Adrenal gland (tissue), 12 donors: Measurements from ENCODE around the gene GHDC. TPM values are rescaled to one million over a fixed set of nuclear protein-coding genes. Genes with fewer than 3 reads are reported as not detected.

Experiments used
- DNase-seq, 7 donors: peaks; one replicate each; pipeline ENCODE4 v3.0.0-alpha.2; 2019 to 2020
- H3K27ac ChIP-seq, 5 donors: fragments of 200-600 bp; sonication (generic) in 4 of 5; 1 replicate in 3 of 5; 2 replicates in 2 of 5; pipeline versions ENCODE4 v1.5.1 to v1.8.0; 2016 to 2020; ENCODE audit warnings: mild to moderate bottlenecking in 1 of 5
- H3K27me3 ChIP-seq: fragments of 200-600 bp; 2 replicates; pipeline ENCODE4 v1.8.0; 2021
- H3K36me3 ChIP-seq, 2 donors: fragments of 200-600 bp; replicated peaks in 1 of 2; 1 replicate in 1 of 2; 2 replicates in 1 of 2; pipeline versions ENCODE4 v1.5.1 to v1.8.0; 2018 to 2022
- H3K4me1 ChIP-seq, 2 donors: fragments of 200-600 bp; replicated peaks in 1 of 2; 1 replicate in 1 of 2; 2 replicates in 1 of 2; pipeline versions ENCODE4 v1.5.1 to v1.8.0; 2018 to 2021
- H3K4me3 ChIP-seq, 4 donors: fragments of 200-600 bp; sonication (generic) in 3 of 4; one replicate each; pipeline ENCODE4 v1.5.1; 2016 to 2018
- H3K9me3 ChIP-seq, 3 donors: fragments of 200-600 bp; sonication (generic) in 1 of 3; replicated peaks in 1 of 3; 1 replicate in 2 of 3; 2 replicates in 1 of 3; pipeline versions ENCODE4 v1.5.1 to v1.8.0; 2016 to 2021
- POLR2A ChIP-seq, 2 donors: fragments of 450-650 bp; IDR thresholded peaks; one replicate each; pipeline ENCODE4 v1.6.1; 2017; ENCODE audit warnings: antibody characterized with exemption in 2 of 2, mild to moderate bottlenecking in 2 of 2, moderate library complexity in 1 of 2
- WGBS, 4 donors: extraction: QIAGEN DNeasy Blood & Tissue Kit in 2 of 4; methylation state at CpG; one replicate each; pipeline versions ENCODE4 v1.1.5 to v1.1.7; 2013 to 2017; 5-methylcytosine and 5-hydroxymethylcytosine counted together
- intact Hi-C, 2 donors: fragments of 100-400 bp; cut with DNase I; formaldehyde crosslinking; loops; one replicate each; pipeline versions ENCODE4 v1.14.1 to v1.15.0; 2022 to 2023
- polyA plus RNA-seq, 3 donors: library from polyadenylated mRNA; stranded (reverse); fragments of 200-250 nt in 2 of 3; fragments of 350-450 nt in 1 of 3; fragmentation: Illumina TruSeq in 1 of 3; extraction: RNeasy Lipid Tissue Mini Kit (QIAGEN cat#74804) in 1 of 3; gene quantifications; one replicate each; pipeline ENCODE4 v1.2.3, GENCODE V29; 2013 to 2014
- total RNA-seq, 9 donors: library from RNA; depleted of rRNA in 4 of 9; stranded (reverse); fragments of >200 nt in 4 of 9; fragments of 120-200 nt in 1 of 9; fragmentation: NEBNext Ultra II Directional in 1 of 9; extraction: Animal tissue kit (Norgen Biotek cat#: 25700) in 1 of 9; gene quantifications; one replicate each; pipeline versions ENCODE4 v1.1.0 to v1.2.4, GENCODE V29; 2013 to 2023
- TF ChIP-seq, protein P1 (sequence below), 6 experiments: fragments of 450-650 bp in 4 of 6; fragments of 200-600 bp in 2 of 6; sonication (generic) in 1 of 6; IDR thresholded peaks; 1 replicate in 5 of 6; 2 replicates in 1 of 6; pipeline versions ENCODE4 v1.5.1 to v1.8.0; 2016 to 2021; ENCODE audit warnings: antibody characterized with exemption in 6 of 6, mild to moderate bottlenecking in 2 of 6, moderate library complexity in 1 of 6
- donor health status: healthy with polysubstance abuse.
- donor health status: Bipolar disorder and iron deficiency.
- donor health status: DM: yes; HTN: yes; CAD: no.
- donor health status: DM: no; HTN: no; CAD: no.
- donor health status: DM: no; HTN: no; CAD: no.
- donor health status: DM: yes; HTN: yes; CAD: no.

GHDC gene
- total and polyA plus RNA-seq, 12 donors = 10.5 to 344 (median 58.5) TPM

DNA sequence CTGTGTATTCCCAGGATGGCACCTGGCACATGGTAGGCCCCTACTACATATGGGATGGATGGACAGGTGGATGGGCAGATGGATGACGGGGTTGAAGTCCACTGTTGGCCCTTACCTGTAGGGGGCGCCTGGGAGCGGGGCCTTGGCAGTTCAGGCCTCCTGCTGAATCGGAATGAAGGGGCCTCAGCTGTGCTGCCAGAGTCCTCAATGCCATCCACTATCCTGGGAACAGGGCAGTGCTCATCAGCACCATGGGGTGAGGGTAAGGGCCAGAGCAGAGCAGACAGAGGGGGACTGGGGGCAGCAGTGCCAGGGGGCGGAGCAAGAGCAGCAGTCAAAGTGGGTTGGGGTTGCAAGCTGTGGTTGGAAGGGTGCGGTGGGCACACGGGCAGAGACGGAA is 31.2 kb downstream of the GHDC start:
- Histone ChIP-seq H3K4me3 (no peak overlapping the region), H3K4me1 (no peaks in the 10 kb centered on the region), H3K27ac (no peak overlapping the region), H3K27me3 (no peaks in the 10 kb centered on the region), H3K36me3 (no peaks in the 10 kb centered on the region), H3K9me3 (no peaks in the 10 kb centered on the region)
- no peak for TF ChIP-seq POLR2A (IDR thresholded peaks at IDR 0.05)
- TF ChIP-seq, protein P1, sequence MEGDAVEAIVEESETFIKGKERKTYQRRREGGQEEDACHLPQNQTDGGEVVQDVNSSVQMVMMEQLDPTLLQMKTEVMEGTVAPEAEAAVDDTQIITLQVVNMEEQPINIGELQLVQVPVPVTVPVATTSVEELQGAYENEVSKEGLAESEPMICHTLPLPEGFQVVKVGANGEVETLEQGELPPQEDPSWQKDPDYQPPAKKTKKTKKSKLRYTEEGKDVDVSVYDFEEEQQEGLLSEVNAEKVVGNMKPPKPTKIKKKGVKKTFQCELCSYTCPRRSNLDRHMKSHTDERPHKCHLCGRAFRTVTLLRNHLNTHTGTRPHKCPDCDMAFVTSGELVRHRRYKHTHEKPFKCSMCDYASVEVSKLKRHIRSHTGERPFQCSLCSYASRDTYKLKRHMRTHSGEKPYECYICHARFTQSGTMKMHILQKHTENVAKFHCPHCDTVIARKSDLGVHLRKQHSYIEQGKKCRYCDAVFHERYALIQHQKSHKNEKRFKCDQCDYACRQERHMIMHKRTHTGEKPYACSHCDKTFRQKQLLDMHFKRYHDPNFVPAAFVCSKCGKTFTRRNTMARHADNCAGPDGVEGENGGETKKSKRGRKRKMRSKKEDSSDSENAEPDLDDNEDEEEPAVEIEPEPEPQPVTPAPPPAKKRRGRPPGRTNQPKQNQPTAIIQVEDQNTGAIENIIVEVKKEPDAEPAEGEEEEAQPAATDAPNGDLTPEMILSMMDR (IDR thresholded peaks at IDR 0.05) = peak in 4 of 6 experiments; percentile 13 to 37 (median 28)
- 58 to 65% (median 63%) methylated on average over 8 of the region's 8 CpGs for WGBS, 4 donors
- no peak for DNase-seq
- intact Hi-C loops = no loop called here

DNA sequence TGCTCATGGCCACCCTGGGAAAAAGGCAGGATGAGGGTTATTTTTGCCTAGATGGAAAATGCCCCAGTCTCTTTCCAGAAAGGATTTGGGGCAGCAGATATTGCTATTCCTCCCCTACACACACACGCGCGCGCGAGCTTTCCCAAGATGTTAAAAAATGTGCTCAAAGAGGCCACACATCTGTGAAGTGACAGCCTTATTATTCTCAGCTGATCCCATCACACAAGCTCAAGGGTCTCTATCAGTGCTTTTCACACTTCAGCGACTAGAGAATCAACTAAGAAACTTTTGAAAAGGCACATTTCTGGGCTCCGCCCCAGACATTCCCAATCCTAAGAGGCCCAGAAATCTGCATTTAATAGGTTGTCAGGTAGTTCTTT is 33.8 kb downstream of the GHDC start:
- H3K9me3 ChIP-seq = no peaks in the 10 kb centered on the region
- H3K36me3 ChIP-seq = no peaks in the 10 kb centered on the region
- WGBS, 4 donors = 89 to 94% (median 90%) methylated on average over 7 of the region's 7 CpGs
- DNase-seq = no peak
- peaks cover 0 to 1% of the 10 kb centered on the region in 2 donors for H3K4me1 ChIP-seq
- intact Hi-C loops = no loop called here
- no peak overlapping the region for H3K4me3 ChIP-seq
- TF ChIP-seq, protein P1 (IDR thresholded peaks at IDR 0.05) = no peak
- no peak for TF ChIP-seq POLR2A (IDR thresholded peaks at IDR 0.05)
- no peaks in the 10 kb centered on the region for H3K27me3 ChIP-seq
- no peak overlapping the region for H3K27ac ChIP-seq

DNA sequence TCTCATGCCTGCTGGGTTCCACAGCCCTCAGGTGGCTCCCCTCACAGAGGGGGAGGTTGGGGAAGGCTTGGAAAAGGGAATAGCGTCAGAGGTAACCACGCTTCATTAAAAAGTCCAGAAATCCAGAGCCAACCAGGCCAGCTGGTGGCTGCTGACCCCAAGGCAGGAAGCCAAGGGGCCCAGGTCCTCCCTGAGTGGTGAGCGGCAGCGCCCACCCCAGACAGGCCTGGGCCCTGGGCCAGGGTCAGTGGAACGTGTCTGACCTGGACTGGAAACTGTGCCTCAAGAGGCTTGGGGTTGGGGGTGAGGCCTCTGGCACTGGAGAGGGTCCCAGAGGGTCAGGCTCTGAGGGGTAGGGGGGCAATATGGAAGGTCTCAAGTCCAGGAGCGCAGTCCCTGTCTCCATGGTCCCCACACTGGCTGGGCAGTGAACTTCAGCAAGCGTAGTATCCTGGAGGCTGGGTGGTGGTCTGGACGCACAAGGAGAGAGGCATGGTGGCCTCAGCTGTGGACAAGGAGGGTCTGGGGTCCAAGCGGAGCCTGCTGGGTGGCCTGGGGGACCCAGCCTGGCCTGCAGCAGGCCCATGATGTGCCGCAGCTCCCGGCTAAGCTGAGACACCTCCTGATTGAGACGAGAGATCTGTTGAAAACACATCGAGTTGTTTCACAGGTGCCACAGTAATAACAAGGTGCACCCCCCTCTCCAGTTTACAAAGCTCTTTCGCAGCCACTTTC is 34.3 kb downstream of the GHDC start:
- Histone ChIP-seq H3K9me3 (no peaks in the 10 kb centered on the region), H3K4me3 (no peak overlapping the region), H3K4me1 (peaks cover 0 to 5% of the 10 kb centered on the region in 2 donors), H3K27me3 (no peaks in the 10 kb centered on the region), H3K27ac (no peak overlapping the region), H3K36me3 (no peaks in the 10 kb centered on the region)
- 74 to 90% (median 85%) methylated on average over 11 to 14 of the region's 14 CpGs for WGBS, 4 donors
- TF ChIP-seq, protein P1 (IDR thresholded peaks at IDR 0.05) = no peak
- TF ChIP-seq POLR2A (IDR thresholded peaks at IDR 0.05) = no peak
- intact Hi-C loops = no loop called here
- no peak for DNase-seq

DNA sequence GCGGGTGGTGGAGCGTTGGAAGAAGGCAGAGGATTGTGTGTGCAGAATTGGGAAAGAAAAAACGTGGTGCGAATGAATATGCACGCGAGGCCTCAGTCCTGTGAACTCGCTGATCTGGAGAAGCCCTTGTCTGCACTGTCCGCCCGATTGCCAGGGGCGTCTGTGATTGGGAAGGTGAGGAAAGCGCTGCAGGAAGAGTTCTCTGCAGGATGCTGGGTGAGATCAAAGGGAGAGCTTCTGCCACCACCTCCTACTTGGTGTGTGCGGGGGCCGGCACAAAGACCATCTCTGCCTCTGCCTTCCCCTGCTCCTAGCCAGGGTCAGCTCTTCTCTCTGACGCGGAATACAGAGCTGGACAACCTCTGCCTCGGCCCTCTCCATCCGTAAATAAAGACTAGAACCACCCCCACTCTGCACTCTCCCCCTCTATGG is 38.7 kb downstream of the GHDC start:
- 38 to 45% (median 42%) methylated on average over 17 of the region's 17 CpGs for WGBS, 4 donors
- Histone ChIP-seq H3K36me3 (no peaks in the 10 kb centered on the region), H3K27me3 (no peaks in the 10 kb centered on the region), H3K4me1 (peaks cover 19 to 32% of the 10 kb centered on the region in 2 donors), H3K9me3 (no peaks in the 10 kb centered on the region), H3K27ac (peak overlapping the region in 1 of 5 donors; percentile 24), H3K4me3 (peak overlapping the region in 2 of 4 donors; percentile 74 to 78)
- no peak for DNase-seq
- intact Hi-C loops = no loop called here
- TF ChIP-seq POLR2A (IDR thresholded peaks at IDR 0.05) = no peak
- TF ChIP-seq, protein P1 (IDR thresholded peaks at IDR 0.05) = no peak
